NOMO-1 (cell line): ENCODE data around the gene TACSTD2.
"Not testable (repeated sequence)": the region's sequence is repeated elsewhere in the genome, so short reads cannot be mapped to it uniquely, and the experiment has no call there.

Experiments
- DNase-seq, 2 experiments: peaks; one replicate each; lab custom pipeline; 2025; ENCODE audit not compliant: unreplicated experiment in 2 of 2; lab: John Stamatoyannopoulos, UW

TACSTD2 gene

GRCh38 chr1:58576727-58577653, at the start of gene TACSTD2:
Gene TACSTD2 (minus strand): TSS chr1:58577252. CDS start chr1:58577156, 96 bp downstream.
- DNase-seq: no peak

- DNase-seq: no peak
Measured at GRCh38 chr1:58626293-58626692, 49.2 kb upstream of the TACSTD2 start.

- DNase-seq: not testable (repeated sequence)
Measured at GRCh38 chr1:58623259-58623658, 46.2 kb upstream of the TACSTD2 start.

GRCh38 chr1:58622571-58622970, 45.5 kb upstream of the TACSTD2 start:
- DNase-seq: no peak

GRCh38 chr1:58621391-58621790, 44.3 kb upstream of the TACSTD2 start:
- peak; percentile 64 to 82 for DNase-seq

- DNase-seq: no peak
Measured at GRCh38 chr1:58620926-58621325, 43.9 kb upstream of the TACSTD2 start.

- no peak for DNase-seq
Measured at GRCh38 chr1:58620259-58620658, 43.2 kb upstream of the TACSTD2 start.

GRCh38 chr1:58619286-58620054, 42.4 kb upstream of the TACSTD2 start:
- DNase-seq: no peak

GRCh38 chr1:58618303-58618702, 41.3 kb upstream of the TACSTD2 start:
- peak; percentile 44 to 53 for DNase-seq

GRCh38 chr1:58611861-58612385, 34.9 kb upstream of the TACSTD2 start:
- no peak for DNase-seq

- DNase-seq: no peak
Measured at GRCh38 chr1:58608945-58609344, 31.9 kb upstream of the TACSTD2 start.

- DNase-seq: no peak
Measured at GRCh38 chr1:58608297-58608696, 31.2 kb upstream of the TACSTD2 start.

- no peak for DNase-seq
Measured at GRCh38 chr1:58607391-58607790, 30.3 kb upstream of the TACSTD2 start.

GRCh38 chr1:58601921-58602320, 24.9 kb upstream of the TACSTD2 start:
- not testable (repeated sequence) for DNase-seq

- no peak for DNase-seq
Measured at GRCh38 chr1:58597996-58598395, 20.9 kb upstream of the TACSTD2 start.

GRCh38 chr1:58597076-58597475, 20.0 kb upstream of the TACSTD2 start:
- DNase-seq: no peak

- no peak for DNase-seq
Measured at GRCh38 chr1:58596631-58597052, 19.6 kb upstream of the TACSTD2 start.

- no peak for DNase-seq
Measured at GRCh38 chr1:58594546-58594945, 17.5 kb upstream of the TACSTD2 start.

GRCh38 chr1:58592522-58593134, 15.6 kb upstream of the TACSTD2 start:
- no peak for DNase-seq

GRCh38 chr1:58591806-58592205, 14.8 kb upstream of the TACSTD2 start:
- no peak for DNase-seq

- no peak for DNase-seq
Measured at GRCh38 chr1:58590019-58590418, 13.0 kb upstream of the TACSTD2 start.
